CMK (cell line): Measurements from ENCODE around the gene SLC24A3.
"Not testable (repeated sequence)": the region's sequence is repeated elsewhere in the genome, so short reads cannot be mapped to it uniquely, and the experiment has no call there.

Experiments
- DNase-seq: peaks from one replicate; pipeline ENCODE4 v3.0.0-alpha.2; 2010; ENCODE audit warnings: low read depth

The SLC24A3 gene

DNA sequence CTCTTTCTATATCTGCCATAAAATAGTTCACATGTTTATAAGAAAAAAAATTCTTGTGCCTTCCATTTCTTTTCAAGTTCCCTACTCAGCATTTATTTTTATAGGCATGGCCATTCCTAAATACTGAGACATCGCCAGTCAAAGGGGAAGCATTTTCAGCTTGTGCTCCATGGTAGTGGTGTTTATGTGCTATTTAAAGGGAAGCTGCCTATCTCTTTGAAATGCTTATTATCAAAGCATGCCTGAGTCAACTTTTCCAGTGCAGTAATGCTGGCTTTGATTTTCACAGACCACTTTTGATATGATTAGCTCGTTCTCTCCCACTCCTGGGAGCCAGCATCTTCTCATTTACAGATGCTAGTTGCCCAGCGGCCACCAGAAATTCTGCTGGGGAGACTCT is 421.5 kb downstream of the SLC24A3 start:
- no peak for DNase-seq

GRCh38 chr20:19639471-19640045 is 427.1 kb downstream of the SLC24A3 start:
- DNase-seq = not testable (repeated sequence)

DNA sequence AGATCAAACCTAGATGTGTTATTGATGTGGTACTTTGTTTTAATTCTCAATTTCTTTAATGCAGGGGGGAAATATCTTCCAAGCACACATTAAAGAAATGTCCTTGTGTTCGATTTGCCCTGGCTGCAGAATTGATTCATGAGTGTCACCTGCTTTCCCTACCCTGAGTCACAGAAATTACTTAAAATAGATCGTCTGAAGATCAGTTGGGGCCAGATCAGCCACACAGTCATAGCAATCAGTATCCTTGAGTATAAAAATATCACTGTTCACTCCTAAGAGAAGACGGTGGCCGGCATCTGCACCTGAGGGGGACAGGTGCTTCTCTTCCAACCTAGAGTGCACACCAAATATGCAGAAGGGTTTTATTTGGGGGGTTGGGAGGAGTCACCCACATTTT is 430.4 kb downstream of the SLC24A3 start:
- DNase-seq = no peak

GRCh38 chr20:19644085-19644484 is 431.6 kb downstream of the SLC24A3 start:
- no peak for DNase-seq

DNA sequence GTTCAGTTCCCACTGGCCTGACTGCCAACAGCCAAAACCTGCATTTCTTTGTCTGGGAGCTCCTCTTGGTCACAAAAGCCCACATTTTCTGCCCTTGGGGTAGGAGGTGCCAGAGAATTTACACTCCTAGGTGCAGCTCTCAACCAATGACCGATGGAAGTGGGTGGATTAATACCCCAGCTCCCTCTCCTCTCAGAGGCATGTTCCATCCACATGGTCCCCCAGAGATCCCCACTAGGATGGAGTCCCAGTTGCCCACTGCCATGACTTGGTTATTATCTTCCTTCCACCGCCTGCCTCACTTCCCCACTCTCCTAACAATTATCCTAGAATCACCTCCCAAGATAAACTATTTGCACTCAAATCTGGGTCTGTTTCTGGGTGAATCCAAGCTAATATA is 434.5 kb downstream of the SLC24A3 start:
- no peak for DNase-seq

DNA sequence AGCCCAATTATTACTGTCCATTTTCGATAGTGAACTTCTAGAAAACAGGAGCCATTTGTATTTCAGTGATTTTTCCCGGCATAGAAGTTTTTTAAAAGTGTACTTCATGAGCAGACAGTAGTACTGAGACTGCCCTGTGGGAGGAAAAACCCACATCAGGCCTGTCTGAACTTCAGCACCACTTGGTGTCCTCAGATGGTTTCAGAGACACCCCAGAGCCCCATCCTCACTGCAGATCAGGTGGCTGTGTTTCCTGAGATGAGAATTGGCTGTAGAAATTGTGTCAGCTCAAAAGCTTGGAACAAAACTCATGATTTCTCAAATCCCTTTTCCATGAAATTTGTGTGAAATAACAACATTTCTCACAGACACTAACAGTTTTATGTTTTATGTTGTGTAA is 435.6 kb downstream of the SLC24A3 start:
- DNase-seq = no peak

DNA sequence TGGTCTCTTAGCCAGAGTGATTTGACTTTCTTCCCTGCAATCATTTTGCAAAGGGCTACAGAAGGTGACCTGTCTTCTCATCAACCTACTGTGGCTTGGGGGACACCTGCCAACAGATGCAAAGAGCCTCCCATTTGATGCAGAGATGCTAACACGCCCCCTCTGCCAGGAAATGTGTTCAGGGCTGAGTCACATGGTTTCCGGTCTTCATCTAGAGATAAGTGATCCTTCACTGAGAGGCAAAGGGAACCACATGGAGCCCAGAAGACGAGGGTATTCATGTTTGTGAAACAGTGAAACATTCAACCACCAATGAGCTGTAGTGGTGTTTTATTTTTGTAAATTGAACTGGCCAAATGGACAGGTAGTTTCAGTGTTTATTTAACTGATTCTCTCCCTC is 436.6 kb downstream of the SLC24A3 start:
- no peak for DNase-seq

- no peak for DNase-seq
Observed at GRCh38 chr20:19652591-19653026, 440.2 kb downstream of the SLC24A3 start.

DNA sequence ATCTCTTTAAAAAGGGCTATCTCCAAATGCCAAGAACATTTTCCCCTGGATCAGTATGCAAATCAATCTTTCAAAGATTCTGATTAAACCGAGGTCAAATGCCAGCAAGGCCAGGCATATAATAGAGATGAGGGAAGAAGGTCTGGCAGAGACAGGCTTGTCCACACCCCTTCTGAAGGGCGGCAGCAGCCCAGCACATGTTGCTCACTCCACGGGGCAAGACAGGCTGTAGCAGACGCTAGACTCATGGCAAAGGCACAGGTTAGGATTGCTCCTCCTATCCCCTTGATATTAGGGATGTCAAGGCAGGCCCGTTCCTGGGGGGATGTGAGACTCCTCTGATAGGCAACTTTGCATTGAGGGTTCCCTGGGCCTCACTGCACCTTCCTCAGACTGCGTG is 440.9 kb downstream of the SLC24A3 start:
- no peak for DNase-seq

- DNase-seq = no peak
Observed at GRCh38 chr20:19654921-19655320, 442.5 kb downstream of the SLC24A3 start.

DNA sequence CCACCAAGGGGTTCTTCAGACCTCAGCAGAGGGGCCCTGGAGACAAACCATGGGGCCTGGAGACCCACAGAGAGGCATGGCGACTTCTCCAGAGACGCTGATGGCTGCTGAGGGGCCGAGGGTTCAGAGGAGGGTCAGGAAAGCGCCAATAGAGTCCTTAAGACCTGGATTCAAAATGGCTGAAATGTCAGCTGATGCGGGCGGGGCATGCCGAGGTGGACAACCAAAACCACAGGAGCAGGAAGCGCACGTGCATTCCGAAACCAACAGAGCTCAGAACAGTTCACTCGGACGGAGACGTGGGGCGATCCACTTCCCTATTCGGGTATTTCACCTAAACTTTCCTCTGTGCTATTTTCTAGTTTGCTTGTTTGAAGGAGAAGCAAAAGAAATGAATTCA is 445.7 kb downstream of the SLC24A3 start:
- no peak for DNase-seq

- no peak for DNase-seq
Observed at GRCh38 chr20:19659448-19659847, 447.0 kb downstream of the SLC24A3 start.

GRCh38 chr20:19660808-19661378 is 448.5 kb downstream of the SLC24A3 start:
- DNase-seq = no peak

GRCh38 chr20:19661717-19662636 is 449.5 kb downstream of the SLC24A3 start:
- peak; percentile 30 for DNase-seq

DNA sequence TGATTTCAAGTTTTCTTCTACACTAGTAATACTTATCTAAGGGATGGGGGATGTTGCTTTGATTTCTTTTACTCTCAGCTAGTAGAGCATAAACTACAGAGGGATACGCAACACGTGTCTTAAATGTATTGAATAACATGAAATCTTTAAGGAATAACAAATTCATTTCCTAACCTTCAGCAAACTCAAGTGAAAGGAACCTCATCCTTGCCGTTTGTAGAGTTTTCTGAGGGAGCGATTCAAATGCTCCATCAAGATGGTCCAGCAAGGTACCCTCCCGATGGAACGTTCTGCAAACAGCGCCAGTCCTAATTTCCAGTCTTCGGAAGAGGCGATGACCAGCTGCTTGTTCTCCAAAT is 450.2 kb downstream of the SLC24A3 start:
- DNase-seq = no peak

DNA sequence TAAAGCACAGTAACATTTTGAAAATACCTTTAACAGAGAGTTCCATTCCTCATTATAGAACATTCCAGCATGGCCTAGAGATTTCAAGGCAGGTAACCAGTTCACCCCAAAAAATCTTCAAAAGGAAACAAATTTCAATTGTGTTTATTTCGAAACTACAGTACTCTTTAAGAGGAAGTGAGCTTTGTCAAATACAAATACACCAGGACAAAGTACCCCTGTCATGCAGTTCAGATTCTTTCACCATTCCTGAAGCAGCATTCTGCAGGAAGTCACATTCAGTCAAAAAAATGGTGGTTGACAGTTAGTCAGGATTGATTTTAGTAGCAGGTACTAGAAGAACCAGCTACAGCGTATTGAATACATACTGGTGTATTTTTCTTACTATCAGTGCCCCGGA is 456.0 kb downstream of the SLC24A3 start:
- DNase-seq = no peak

DNA sequence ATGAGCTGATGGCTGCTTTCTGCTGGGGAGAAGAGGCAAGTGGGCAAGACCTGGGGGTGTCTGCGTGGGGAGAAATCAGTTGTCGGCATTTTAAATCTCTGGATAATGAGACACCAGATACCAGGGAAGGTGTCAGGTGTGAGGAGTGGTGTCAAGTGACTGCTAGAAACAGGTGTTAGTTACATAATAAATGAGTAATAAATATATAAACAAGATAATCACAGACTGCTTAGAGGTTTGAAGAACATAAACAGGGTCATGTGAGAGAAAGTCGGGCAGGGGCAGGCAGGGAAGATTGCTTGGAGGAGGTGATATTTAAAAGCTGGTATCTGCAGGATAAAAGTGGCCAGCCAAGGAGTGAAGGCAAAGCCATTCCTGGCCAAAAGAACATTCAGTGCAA is 458.4 kb downstream of the SLC24A3 start:
- no peak for DNase-seq

GRCh38 chr20:19671374-19671773 is 458.9 kb downstream of the SLC24A3 start:
- DNase-seq = no peak

DNA sequence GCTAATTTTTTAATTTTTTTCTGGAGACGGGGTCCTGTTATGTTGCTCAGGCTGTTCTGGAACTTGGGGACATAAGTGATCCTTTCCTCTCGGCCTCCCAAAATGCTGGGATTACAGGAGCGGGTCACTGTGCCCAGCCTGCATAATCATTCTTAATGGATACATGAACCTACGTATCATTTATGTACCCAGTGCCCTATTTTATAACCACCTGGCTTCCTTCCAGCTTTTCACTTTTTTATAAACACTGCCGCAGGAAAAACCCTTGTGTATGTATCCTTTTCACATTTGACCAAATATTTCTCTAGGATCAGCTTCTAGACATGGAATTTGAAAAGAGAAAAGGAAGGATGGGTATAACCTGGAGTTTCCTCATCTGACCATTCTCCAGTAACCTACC is 460.1 kb downstream of the SLC24A3 start:
- no peak for DNase-seq

GRCh38 chr20:19673575-19673974 is 461.1 kb downstream of the SLC24A3 start:
- DNase-seq = no peak

DNA sequence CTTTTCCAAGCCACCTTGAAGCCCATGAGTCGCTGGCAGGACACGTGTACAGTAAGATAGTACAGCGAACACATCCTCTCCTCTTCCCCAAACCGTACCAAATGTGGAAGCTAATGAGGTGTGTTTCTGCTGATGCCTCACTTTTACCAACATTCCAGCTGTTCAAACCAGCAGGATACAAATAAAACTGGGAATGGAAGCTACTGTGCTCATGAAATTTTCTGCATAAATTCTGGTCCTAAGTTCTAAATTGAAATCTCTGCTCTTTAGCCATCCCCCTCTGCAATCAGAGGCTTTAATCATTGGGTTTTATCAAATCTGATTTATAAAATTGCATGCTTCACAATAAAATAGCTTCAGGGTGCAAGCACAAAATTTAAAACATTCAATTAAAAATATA is 463.8 kb downstream of the SLC24A3 start:
- no peak for DNase-seq

DNA sequence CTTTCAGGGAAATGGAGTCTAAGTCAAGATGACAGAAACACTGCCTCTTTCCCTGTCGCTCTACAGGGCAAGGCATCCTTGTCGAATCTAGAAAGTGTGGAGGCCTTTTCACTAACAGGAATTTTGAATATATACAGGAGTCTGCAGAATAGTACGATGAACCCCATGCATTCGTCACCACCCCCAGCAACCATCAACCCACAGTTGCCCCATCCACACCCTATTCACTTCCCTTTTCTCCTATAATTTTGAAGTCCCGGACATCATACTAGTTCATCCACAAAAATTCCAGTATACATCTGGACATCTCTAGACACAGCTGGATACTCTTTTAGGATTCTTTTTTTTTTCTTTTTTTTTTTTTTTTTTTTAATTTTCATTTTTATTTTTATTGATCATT is 464.9 kb downstream of the SLC24A3 start:
- no peak for DNase-seq

DNA sequence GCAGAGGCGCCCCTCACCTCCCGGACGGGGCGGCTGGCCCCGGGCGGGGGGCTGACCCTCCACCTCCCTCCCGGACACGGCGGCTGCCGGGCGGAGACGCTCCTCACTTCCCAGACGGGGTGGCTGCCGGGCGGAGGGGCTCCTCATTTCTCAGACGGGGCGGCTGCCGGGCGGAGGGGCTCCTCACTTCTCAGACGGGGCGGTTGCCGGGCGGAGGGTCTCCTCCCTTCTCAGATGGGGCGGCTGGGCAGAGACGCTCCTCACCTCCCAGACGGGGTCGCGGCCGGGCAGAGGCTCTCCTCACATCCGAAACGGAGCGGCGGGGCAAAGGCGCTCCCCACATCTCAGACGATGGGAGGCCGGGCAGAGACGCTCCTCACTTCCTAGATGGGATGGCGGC is 466.1 kb downstream of the SLC24A3 start:
- not testable (repeated sequence) for DNase-seq
